HepG2 (cell line): ENCODE results near the gene CA5B. TPM values are rescaled to one million over a fixed set of nuclear protein-coding genes. Genes with fewer than 3 reads are reported as not detected.

Experiments
- ATAC-seq: fragments of 200-7000 bp; cut with Tn5 transposase; 3 replicates; pipeline ENCODE4 v1.9.1; 2020; ENCODE audit warnings: mild to moderate bottlenecking, moderate library complexity
- BruUV-seq: library from RNA; stranded (reverse); fragments of 400-500 nt; replicated peaks from 2 replicates; lab custom pipeline; 2021; lab: Mats Ljungman, UMichigan
- CTCF ChIA-PET: fragments of 300-600 bp; formaldehyde crosslinking; extraction: SDS; loops from one replicate; lab custom pipeline; 2021; ENCODE audit warnings: low total read pairs, inconsistent platforms, low intra/inter-chr PET ratio; lab: Yijun Ruan, JAX
- POLR2A ChIA-PET: fragments of 350-600 bp; sonication (Branson Sonifier 250); formaldehyde crosslinking; loops from one replicate; lab custom pipeline; 2020; ENCODE audit warnings: antibody characterized with exemption, inconsistent platforms; lab: Yijun Ruan, JAX
- DNase-seq: peaks from one replicate; pipeline ENCODE4 v3.0.0-alpha.2; 2015; ENCODE audit warnings: low spot score
- FAIRE-seq: peaks from 3 replicates; lab custom pipeline; 2011; peaks lifted over from hg19 to GRCh38; lab: Jason Lieb, UNC
- H2AFZ ChIP-seq: one replicate; pipeline ENCODE4 v1.6.1; 2011; ENCODE audit warnings: low read length, inconsistent platforms
- H3K27ac ChIP-seq: fragments of 300-600 bp; 3 replicates; pipeline ENCODE4 v1.8.0; 2011; ENCODE audit warnings: mixed run types, mild to moderate bottlenecking, mixed read lengths, low read length, inconsistent platforms; ENCODE audit not compliant: insufficient read depth; ENCODE audit errors: extremely low read length
- H3K27me3 ChIP-seq, 2 experiments: fragments of 200-600 bp in 1 of 2; 2 replicates in 1 of 2; 3 replicates in 1 of 2; pipeline versions ENCODE4 v1.6.0 to v1.8.0; 2011; ENCODE audit warnings: low read length in 2 of 2, mild to moderate bottlenecking in 2 of 2, moderate library complexity in 2 of 2, inconsistent platforms in 1 of 2; ENCODE audit not compliant: insufficient read depth in 2 of 2, control insufficient read depth in 1 of 2
- H3K36me3 ChIP-seq, 2 experiments: fragments of 200-600 bp in 1 of 2; replicated peaks in 1 of 2; 2 replicates in 1 of 2; 3 replicates in 1 of 2; pipeline versions ENCODE4 v1.5.1 to v1.8.0; 2011; ENCODE audit warnings: low read length in 2 of 2, inconsistent platforms in 1 of 2; ENCODE audit not compliant: insufficient read depth in 2 of 2, control insufficient read depth in 1 of 2
- H3K4me1 ChIP-seq: 2 replicates; pipeline ENCODE4 v1.5.1; 2012; ENCODE audit warnings: low read length, inconsistent platforms; ENCODE audit not compliant: insufficient read depth
- H3K4me2 ChIP-seq: 2 replicates; pipeline ENCODE4 v1.6.0; 2011; ENCODE audit warnings: low read depth, low read length, inconsistent platforms
- H3K4me3 ChIP-seq, 3 experiments: fragments of 200-600 bp in 1 of 3; sonication (generic), shearing (Covaris generic) in 1 of 3; replicated peaks in 1 of 3; 2 replicates each; pipeline ENCODE4 v1.5.1; 2011 to 2016; ENCODE audit warnings: low read length in 3 of 3, inconsistent platforms in 2 of 3, low read depth in 2 of 3, mild to moderate bottlenecking in 2 of 3, control low read depth in 1 of 3, mixed read lengths in 1 of 3; ENCODE audit not compliant: insufficient read depth in 1 of 3
- H3K79me2 ChIP-seq: one replicate; pipeline ENCODE4 v1.6.1; 2011; ENCODE audit warnings: low read length, inconsistent platforms; ENCODE audit not compliant: insufficient read depth
- H3K9ac ChIP-seq: 2 replicates; pipeline ENCODE4 v1.6.0; 2011; ENCODE audit warnings: mild to moderate bottlenecking, low read depth, low read length, inconsistent platforms; ENCODE audit not compliant: insufficient read depth
- H3K9me3 ChIP-seq: 2 replicates; pipeline ENCODE4 v1.5.1; 2012; ENCODE audit warnings: mild to moderate bottlenecking, low read length
- H4K20me1 ChIP-seq: 2 replicates; pipeline ENCODE4 v1.6.0; 2011; ENCODE audit warnings: inconsistent platforms, mild to moderate bottlenecking, low read length, moderate library complexity; ENCODE audit not compliant: insufficient read depth
- MAFG ChIP-seq: sonication (generic); formaldehyde crosslinking; IDR thresholded peaks from 2 replicates; pipeline ENCODE4 v1.5.1; 2020; ENCODE audit warnings: mild to moderate bottlenecking, missing genetic modification reagents
- PAXIP1 ChIP-seq: sonication (generic); formaldehyde crosslinking; conservative IDR thresholded peaks from 2 replicates; pipeline ENCODE4 v1.4.0; 2020; ENCODE audit warnings: mild to moderate bottlenecking, missing genetic modification reagents, moderate library complexity
- ZNF124 ChIP-seq: sonication (generic); formaldehyde crosslinking; IDR thresholded peaks from 2 replicates; pipeline ENCODE4 v1.4.0; 2020; ENCODE audit warnings: missing genetic modification reagents
- ZNF367 ChIP-seq: sonication (generic); formaldehyde crosslinking; IDR thresholded peaks from 2 replicates; pipeline ENCODE4 v1.4.0; 2020; ENCODE audit warnings: missing genetic modification reagents, borderline replicate concordance
- ZNF577 ChIP-seq: sonication (generic); formaldehyde crosslinking; IDR thresholded peaks from 2 replicates; pipeline ENCODE4 v1.4.0; 2020; ENCODE audit warnings: mild to moderate bottlenecking, low read depth, missing genetic modification reagents, borderline replicate concordance
- WGBS: methylation state at CpG from one replicate; pipeline ENCODE4 v1.1.6; 2017; ENCODE audit warnings: low lambda C conversion rate; 5-methylcytosine and 5-hydroxymethylcytosine counted together
- in situ Hi-C: cut with HindIII; loops from 2 replicates; pipeline ENCODE4 v1.10.0; 2017; ENCODE audit warnings: low pct_unique_long_range_greater_than_20kb; ENCODE audit not compliant: extremely low pct_ligation_motif_present
- intact Hi-C: fragments of 100-400 bp; cut with micrococcal nuclease; formaldehyde crosslinking; loops from one replicate; pipeline ENCODE4 v1.10.0; 2022; ENCODE audit not compliant: unreplicated experiment
- polyA plus RNA-seq, 8 experiments: library from polyadenylated mRNA; depleted of rRNA in 3 of 8; stranded (reverse) in 7 of 8; unstranded in 1 of 8; fragments of >200 nt; fragmentation: Illumina TruSeq in 4 of 8; extraction: Trizol in 4 of 8; gene quantifications; 2 replicates each; pipeline versions ENCODE4 v1.2.1 to v1.2.3, GENCODE V29; 2011 to 2016; ENCODE audit warnings: low read depth in 4 of 8, missing spikeins in 1 of 8, mixed read lengths in 1 of 8; ENCODE audit not compliant: insufficient read depth in 1 of 8
- total RNA-seq, 5 experiments: library from RNA; depleted of rRNA; stranded (reverse); fragments of >200 nt; fragmentation: Illumina TruSeq; extraction: Trizol; gene quantifications; 2 replicates each; pipeline ENCODE4 v1.2.3, GENCODE V29; 2016; ENCODE audit warnings: low read depth in 1 of 5
- TF ChIP-seq, protein P1 (sequence below): IDR thresholded peaks from 2 replicates; pipeline ENCODE4 v1.6.1; 2016; ENCODE audit warnings: missing genetic modification reagents, missing compliant biosample characterization

CA5B gene
- total and polyA plus RNA-seq, 2 of the 13 experiments (the other 11 are each of a cell fraction or from before 2014, with no cell fraction given): 1.7 to 2.2 TPM

- in situ Hi-C loops: no loop called here
- intact Hi-C loops: no loop called here
- ChIA-PET CTCF (no interaction called here), POLR2A (no interaction called here)
- WGBS: 95% methylated on average over 8 of the region's 8 CpGs
- no peak for FAIRE-seq
- no peak for TF ChIP-seq ZNF124 (CRISPR knock-in tag)
- TF ChIP-seq PAXIP1: no peak
- TF ChIP-seq, protein P1, sequence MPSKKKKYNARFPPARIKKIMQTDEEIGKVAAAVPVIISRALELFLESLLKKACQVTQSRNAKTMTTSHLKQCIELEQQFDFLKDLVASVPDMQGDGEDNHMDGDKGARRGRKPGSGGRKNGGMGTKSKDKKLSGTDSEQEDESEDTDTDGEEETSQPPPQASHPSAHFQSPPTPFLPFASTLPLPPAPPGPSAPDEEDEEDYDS (CRISPR knock-in tag): no peak
- no peak for TF ChIP-seq ZNF367 (CRISPR knock-in tag)
- TF ChIP-seq ZNF577 (CRISPR knock-in tag): no peak
- no peak for TF ChIP-seq MAFG (CRISPR knock-in tag)
- no peaks in the 10 kb centered on the region for H3K9me3 ChIP-seq
- no TSS peak for BruUV-seq
- no peaks in the 10 kb centered on the region for H4K20me1 ChIP-seq
- H3K9ac ChIP-seq: no peak overlapping the region
- H2AFZ ChIP-seq: no peak overlapping the region
- H3K36me3 ChIP-seq: peaks cover 2 to 17% of the 10 kb centered on the region in 2 experiments; a peak in 3 of 5 replicates
- H3K27me3 ChIP-seq: no peaks in the 10 kb centered on the region
- no peak for DNase-seq
- no peak overlapping the region for H3K27ac ChIP-seq
- H3K79me2 ChIP-seq: no peaks in the 10 kb centered on the region
- ATAC-seq: no peak
- H3K4me3 ChIP-seq: no peak overlapping the region
- no peak overlapping the region for H3K4me2 ChIP-seq
- no peaks in the 10 kb centered on the region for H3K4me1 ChIP-seq
Observed at GRCh38 chrX:15812192-15812938, 74.3 kb downstream of the CA5B start.
